Erythroblast (primary cell): ENCODE results near the gene DACH2.

Experiments
- GATA1 ChIP-seq: IDR thresholded peaks from 2 replicates; pipeline ENCODE4 v1.6.1; 2011; ENCODE audit warnings: low read depth, mild to moderate bottlenecking, control low read depth, low read length, moderate library complexity
- POLR2A ChIP-seq: IDR thresholded peaks from 2 replicates; pipeline ENCODE4 v1.6.1; 2011; ENCODE audit warnings: mild to moderate bottlenecking, low read length

DNA sequence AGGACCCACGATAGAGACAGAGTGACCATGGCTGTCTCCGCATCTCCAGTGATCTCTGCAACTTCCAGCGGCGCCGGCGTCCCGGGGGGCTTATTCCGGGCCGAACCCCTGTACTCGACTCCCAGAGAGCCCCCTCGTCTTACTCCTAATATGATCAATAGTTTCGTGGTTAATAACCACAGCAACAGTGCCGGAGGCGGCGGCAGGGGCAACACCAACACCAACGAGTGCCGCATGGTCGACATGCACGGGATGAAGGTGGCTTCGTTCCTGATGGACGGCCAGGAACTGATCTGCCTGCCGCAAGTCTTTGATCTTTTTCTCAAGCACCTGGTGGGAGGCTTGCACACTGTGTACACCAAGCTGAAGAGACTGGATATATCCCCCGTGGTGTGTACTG lies 343 bp downstream of the DACH2 start:
- TF ChIP-seq POLR2A (no peak), GATA1 (no peak)
